GM21360 (cell line): Measurements from ENCODE around the gene SLC2A6.

ENCODE experiments used
- ATAC-seq: cut with Tn5 transposase; IDR thresholded peaks from one replicate; pipeline ENCODE4 v1.9.1; 2021; ENCODE audit warnings: mild to moderate bottlenecking, moderate library complexity; ENCODE audit not compliant: unreplicated experiment

Gene SLC2A6

GRCh38 chr9:133441571-133441970, 37.3 kb downstream of the SLC2A6 start:
- no peak for ATAC-seq

- ATAC-seq, result no peak
These were observed 38.0 kb downstream of the SLC2A6 start for GRCh38 chr9:133440874-133441273.

- no peak for ATAC-seq
These were observed 39.6 kb downstream of the SLC2A6 start for GRCh38 chr9:133439337-133439736.

GRCh38 chr9:133437753-133438531, 41.0 kb downstream of the SLC2A6 start:
- no peak for ATAC-seq

GRCh38 chr9:133436681-133437080, 42.2 kb downstream of the SLC2A6 start:
- no peak for ATAC-seq

- ATAC-seq, result no peak
These were observed 45.5 kb downstream of the SLC2A6 start for GRCh38 chr9:133433351-133433843.

GRCh38 chr9:133430244-133430643, 48.7 kb downstream of the SLC2A6 start:
- no peak for ATAC-seq

GRCh38 chr9:133429641-133430161, 49.2 kb downstream of the SLC2A6 start:
- ATAC-seq, result no peak

GRCh38 chr9:133429214-133429613, 49.7 kb downstream of the SLC2A6 start:
- ATAC-seq, result no peak

GRCh38 chr9:133428617-133429101, 50.2 kb downstream of the SLC2A6 start:
- ATAC-seq, result no peak

GRCh38 chr9:133427658-133428348, 51.1 kb downstream of the SLC2A6 start:
- ATAC-seq, result no peak

- no peak for ATAC-seq
These were observed 52.9 kb downstream of the SLC2A6 start for GRCh38 chr9:133426011-133426410.

- ATAC-seq, result no peak
These were observed 53.8 kb downstream of the SLC2A6 start for GRCh38 chr9:133425049-133425632.

GRCh38 chr9:133424187-133424586, 54.7 kb downstream of the SLC2A6 start:
- no peak for ATAC-seq

GRCh38 chr9:133423216-133423615, 55.7 kb downstream of the SLC2A6 start:
- no peak for ATAC-seq

GRCh38 chr9:133421615-133422542, 57.0 kb downstream of the SLC2A6 start, which contains the start of gene ADAMTS13:
Gene ADAMTS13, plus strand, starts transcription at chr9:133422367. Its CDS starts 77 bp downstream, at chr9:133422444.
- no peak for ATAC-seq
